K562 (cell line): ENCODE results near the gene CHD3. TPM values are rescaled to one million over a fixed set of nuclear protein-coding genes. Genes with fewer than 3 reads are reported as not detected.

Source experiments
- ATAC-seq: fragments of 200-7000 bp; cut with Tn5 transposase; 3 replicates; pipeline ENCODE4 v1.9.1; 2020; ENCODE audit warnings: moderate library complexity
- BruUV-seq: library from RNA; stranded (reverse); fragments of 400-500 nt; replicated peaks from 2 replicates; lab custom pipeline; 2021; lab: Mats Ljungman, UMichigan
- CTCF ChIA-PET: fragments of 300-600 bp; formaldehyde crosslinking; extraction: SDS; loops from one replicate; lab custom pipeline; 2021; ENCODE audit warnings: low intra/inter-chr PET ratio; lab: Yijun Ruan, JAX
- POLR2A ChIA-PET: fragments of 300-600, 350-650 bp; sonication (Branson Sonifier 250); formaldehyde crosslinking; extraction: SDS; loops from one replicate; lab custom pipeline; 2021; ENCODE audit warnings: antibody characterized with exemption, inconsistent platforms; lab: Yijun Ruan, JAX
- DNase-seq, 4 experiments: peaks; one replicate each; pipeline versions ENCODE4 v3.0.0 to v3.0.0-alpha.2; 2011 to 2018; ENCODE audit warnings: low spot score in 3 of 4, mixed read lengths in 3 of 4; ENCODE audit errors: extremely low read depth in 1 of 4
- FAIRE-seq: peaks from 2 replicates; lab custom pipeline; 2011; peaks lifted over from hg19 to GRCh38; lab: Jason Lieb, UNC
- H2AFZ ChIP-seq: 2 replicates; pipeline ENCODE4 v1.6.0; 2011; ENCODE audit warnings: low read depth, low read length, control low read depth, inconsistent platforms
- H3K27ac ChIP-seq: fragments of 200-600 bp; 3 replicates; pipeline ENCODE4 v1.8.0; 2011; ENCODE audit warnings: low read depth, mild to moderate bottlenecking, control low read depth, inconsistent platforms, low read length, moderate library complexity, mixed read lengths; ENCODE audit errors: extremely low read depth
- H3K27me3 ChIP-seq, 2 experiments: fragments of 300-600 bp in 1 of 2; 2 replicates in 1 of 2; 3 replicates in 1 of 2; pipeline versions ENCODE4 v1.6.0 to v1.8.0; 2011; ENCODE audit warnings: inconsistent platforms in 2 of 2, low read length in 2 of 2, mild to moderate bottlenecking in 1 of 2, mixed read lengths in 1 of 2, moderate library complexity in 1 of 2; ENCODE audit not compliant: control insufficient read depth in 2 of 2, insufficient read depth in 2 of 2
- H3K36me3 ChIP-seq: fragments of 300-600 bp; 3 replicates; pipeline ENCODE4 v1.8.0; 2011; ENCODE audit warnings: mild to moderate bottlenecking, low read length, inconsistent platforms; ENCODE audit not compliant: control insufficient read depth, insufficient read depth
- H3K4me1 ChIP-seq, 2 experiments: fragments of 200-600 bp in 1 of 2; replicated peaks in 1 of 2; 2 replicates in 1 of 2; 3 replicates in 1 of 2; pipeline versions ENCODE4 v1.5.1 to v1.8.0; 2011; ENCODE audit warnings: inconsistent platforms in 2 of 2, low read length in 2 of 2, mild to moderate bottlenecking in 1 of 2, mixed read lengths in 1 of 2, moderate library complexity in 1 of 2; ENCODE audit not compliant: control insufficient read depth in 2 of 2, insufficient read depth in 2 of 2
- H3K4me2 ChIP-seq: 2 replicates; pipeline ENCODE4 v1.6.1; 2011; ENCODE audit warnings: low read length, control low read depth, inconsistent platforms, mixed read lengths; ENCODE audit not compliant: insufficient read depth
- H3K4me3 ChIP-seq: fragments of 200-600 bp; sonication (generic), shearing (Covaris generic); 2 replicates; pipeline ENCODE4 v1.5.1; 2016; ENCODE audit warnings: control low read depth, inconsistent platforms
- H3K79me2 ChIP-seq: fragments of 200-600 bp; 3 replicates; pipeline ENCODE4 v1.8.0; 2011; ENCODE audit warnings: low read length, inconsistent platforms; ENCODE audit not compliant: control insufficient read depth, insufficient read depth
- H3K9ac ChIP-seq, 2 experiments: 2 replicates each; pipeline versions ENCODE4 v1.6.0 to v1.6.1; 2011; ENCODE audit warnings: low read depth in 2 of 2, low read length in 2 of 2, control low read depth in 1 of 2, inconsistent platforms in 1 of 2, mild to moderate bottlenecking in 1 of 2, mixed read lengths in 1 of 2; ENCODE audit not compliant: insufficient read depth in 1 of 2
- H3K9me1 ChIP-seq: one replicate; pipeline ENCODE4 v1.6.0; 2011; ENCODE audit warnings: inconsistent platforms, mild to moderate bottlenecking, low read length, moderate library complexity; ENCODE audit not compliant: control insufficient read depth, insufficient read depth
- H3K9me3 ChIP-seq: replicated peaks from 2 replicates; pipeline ENCODE4 v1.5.1; 2011; ENCODE audit warnings: low read depth, low read length, inconsistent platforms; ENCODE audit not compliant: control insufficient read depth, insufficient read depth
- H4K20me1 ChIP-seq: replicated peaks from 2 replicates; pipeline ENCODE4 v1.6.1; 2011; ENCODE audit warnings: low read length, inconsistent platforms, mixed read lengths; ENCODE audit not compliant: control insufficient read depth, insufficient read depth
- BDP1 ChIP-seq: IDR thresholded peaks from 3 replicates; pipeline ENCODE4 v1.6.1; 2011; ENCODE audit not compliant: insufficient read length, insufficient read depth
- FOXA3 ChIP-seq, 2 experiments: fragments of 450-650 bp in 1 of 2; sonication (generic) in 1 of 2; formaldehyde crosslinking; IDR thresholded peaks in 1 of 2; conservative IDR thresholded peaks in 1 of 2; 2 replicates each; pipeline versions ENCODE4 v1.4.0 to v1.8.0; 2020 to 2022; ENCODE audit warnings: mild to moderate bottlenecking in 2 of 2, missing genetic modification reagents in 1 of 2
- POLR2G ChIP-seq: fragments of 200-400 bp; formaldehyde crosslinking; IDR thresholded peaks from 2 replicates; pipeline ENCODE4 v1.6.1; 2017; ENCODE audit warnings: low read depth, mild to moderate bottlenecking, antibody characterized with exemption, low read length, moderate library complexity
- RAD51 ChIP-seq: fragments of 450-650 bp; IDR thresholded peaks from 2 replicates; pipeline ENCODE4 v1.7.1; 2016; ENCODE audit warnings: low read depth, mild to moderate bottlenecking, borderline replicate concordance
- ZBTB7A ChIP-seq: IDR thresholded peaks from 2 replicates; pipeline ENCODE4 v1.6.1; 2011; ENCODE audit warnings: low read depth, mild to moderate bottlenecking, low read length, moderate library complexity, borderline replicate concordance; ENCODE audit not compliant: control insufficient read depth
- WGBS: fragments of 100-300 bp; shearing (Covaris generic); methylation state at CpG from one replicate; pipeline ENCODE4 v1.1.6; 2016; ENCODE audit warnings: low coverage, mixed read lengths; ENCODE audit not compliant: insufficient coverage; ENCODE audit errors: missing lambda C conversion rate; 5-methylcytosine and 5-hydroxymethylcytosine counted together
- in situ Hi-C: fragments of 300-500 bp; cut with MboI; formaldehyde crosslinking; loops from 4 replicates; pipeline ENCODE4 v1.15.0; 2018; ENCODE audit warnings: inconsistent platforms, mixed read lengths
- intact Hi-C: fragments of 100-400 bp; cut with micrococcal nuclease; formaldehyde crosslinking; loops from 2 replicates; pipeline ENCODE4 v1.14.2; 2022
- polyA plus RNA-seq, 8 experiments: library from polyadenylated mRNA; depleted of rRNA in 4 of 8; stranded (reverse) in 5 of 8; unstranded in 3 of 8; fragments of >200 nt; fragmentation: Nextera tagmentation in 2 of 8; fragmentation: Illumina TruSeq in 1 of 8; extraction: Ambion mirVana in 2 of 8; extraction: Trizol in 1 of 8; gene quantifications; 2 replicates each; pipeline versions ENCODE4 v1.2.1 to v1.2.3, GENCODE V29; 2011 to 2014; ENCODE audit warnings: inconsistent platforms in 1 of 8, missing spikeins in 1 of 8
- total RNA-seq, 7 experiments: library from RNA; depleted of rRNA in 6 of 7; stranded (reverse); fragments of >200 nt in 6 of 7; fragmentation: Illumina TruSeq in 2 of 7; extraction: Trizol in 2 of 7; gene quantifications; 2 replicates each; pipeline versions ENCODE4 v1.2.1 to v1.2.3, GENCODE V29; 2011 to 2021; ENCODE audit warnings: low replicate concordance in 1 of 7

The CHD3 gene
- total and polyA plus RNA-seq, 9 of the 15 experiments (the other 6 are each of a cell fraction or from before 2014, with no cell fraction given), result 0.39 to 38.2 (median 21.2) TPM

GRCh38 chr17:7853691-7854038, 34.9 kb upstream of the CHD3 start:
- DNase-seq, result no peak
- WGBS, result 85% methylated on average over 5 of the region's 21 CpGs
- H3K4me3 ChIP-seq, result no peak overlapping the region
- H3K4me2 ChIP-seq, result no peak overlapping the region
- no peak overlapping the region for H3K27ac ChIP-seq
- no peaks in the 10 kb centered on the region for H4K20me1 ChIP-seq
- ATAC-seq, result no peak
- no peak overlapping the region for H2AFZ ChIP-seq
- peaks cover 5 to 52% of the 10 kb centered on the region in 2 experiments; a peak in 4 of 5 replicates for H3K4me1 ChIP-seq
- ChIA-PET POLR2A (interaction anchor here (0.7 kb wide), 1 partner anchor 60 kb away, joined by 3 read pairs; no protein-coding TSS in a partner anchor), CTCF (no interaction called here)
- no peaks in the 10 kb centered on the region for H3K9me3 ChIP-seq
- FAIRE-seq, result no peak
- no peaks in the 10 kb centered on the region for H3K9me1 ChIP-seq
- in situ Hi-C loops (no loop called here), intact Hi-C loops (loop anchor here (10.0 kb wide), 1 partner anchor 109 kb away; no protein-coding TSS in a partner anchor)
- no TSS peak for BruUV-seq
- no peak for TF ChIP-seq FOXA3 (CRISPR knock-in tag; conservative IDR thresholded peaks at IDR 0.05 in 1 of 2, IDR thresholded peaks at IDR 0.05 in 1 of 2)
- no peak for TF ChIP-seq BDP1
- TF ChIP-seq ZBTB7A, result 0 out of 2 replicates have a peak, but pooled peaks have one; percentile 24
- peaks cover 44% of the 10 kb centered on the region; the same call in 2 of the 3 replicates for H3K36me3 ChIP-seq
- no peak overlapping the region for H3K9ac ChIP-seq
- H3K79me2 ChIP-seq, result peaks cover 8% of the 10 kb centered on the region; the same call in 2 of the 3 replicates
- H3K27me3 ChIP-seq, result no peaks in the 10 kb centered on the region

GRCh38 chr17:7854078-7854777, 34.4 kb upstream of the CHD3 start:
- ChIA-PET CTCF (no interaction called here), POLR2A (no interaction called here)
- H3K36me3 ChIP-seq, result peaks cover 44% of the 10 kb centered on the region; the same call in 2 of the 3 replicates
- H3K27me3 ChIP-seq, result no peaks in the 10 kb centered on the region
- no peak overlapping the region for H3K4me3 ChIP-seq
- no peaks in the 10 kb centered on the region for H3K9me1 ChIP-seq
- peaks cover 12% of the 10 kb centered on the region for H3K79me2 ChIP-seq
- no peak overlapping the region; a peak in 1 of 4 replicates for H3K9ac ChIP-seq
- H2AFZ ChIP-seq, result no peak overlapping the region
- no peaks in the 10 kb centered on the region for H3K9me3 ChIP-seq
- DNase-seq, result no peak
- no peak overlapping the region for H3K4me2 ChIP-seq
- BruUV-seq, result no TSS peak
- H4K20me1 ChIP-seq, result no peaks in the 10 kb centered on the region
- H3K27ac ChIP-seq, result no peak overlapping the region
- peaks cover 10 to 55% of the 10 kb centered on the region in 2 experiments; a peak in 4 of 5 replicates for H3K4me1 ChIP-seq
- ATAC-seq, result no peak
- TF ChIP-seq RAD51, result no peak
- 0 out of 2 replicates have a peak, but pooled peaks have one; percentile 2 for TF ChIP-seq POLR2G
- in situ Hi-C loops (no loop called here), intact Hi-C loops (loop anchor here (10.0 kb wide), 1 partner anchor 109 kb away; no protein-coding TSS in a partner anchor)
- FAIRE-seq, result no peak
- 83% methylated on average over 8 of the region's 31 CpGs for WGBS
